C4-2B (cell line): ENCODE measurements around the gene PLCB4.

Source experiments
- ZFX ChIP-seq: fragments of 450-650 bp; IDR thresholded peaks from 2 replicates; pipeline ENCODE4 v1.6.1; 2017
- TF ChIP-seq, protein P1 (sequence below): fragments of 450-650 bp; conservative IDR thresholded peaks from 2 replicates; pipeline ENCODE4 v1.5.1; 2017; ENCODE audit warnings: mild to moderate bottlenecking

DNA sequence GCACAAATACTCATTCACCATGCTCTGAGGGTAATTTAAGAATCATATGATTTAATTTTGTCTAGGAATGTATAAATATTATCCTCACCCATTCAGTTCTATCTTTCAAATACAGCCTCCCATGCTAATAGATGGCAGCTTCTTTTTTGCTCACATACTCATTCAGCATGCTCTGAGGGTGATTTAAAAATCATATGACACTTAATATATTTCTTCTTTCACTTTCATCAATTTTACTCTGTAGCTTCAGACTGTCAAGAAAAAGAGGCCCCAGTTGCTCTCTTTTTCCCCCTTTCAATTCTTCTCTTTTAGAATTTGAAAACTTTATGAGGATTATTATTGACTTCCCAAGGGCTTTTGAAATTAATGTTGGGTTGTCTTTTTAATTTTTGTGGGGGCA is 283.9 kb downstream of the PLCB4 start:
- TF ChIP-seq, protein P1, sequence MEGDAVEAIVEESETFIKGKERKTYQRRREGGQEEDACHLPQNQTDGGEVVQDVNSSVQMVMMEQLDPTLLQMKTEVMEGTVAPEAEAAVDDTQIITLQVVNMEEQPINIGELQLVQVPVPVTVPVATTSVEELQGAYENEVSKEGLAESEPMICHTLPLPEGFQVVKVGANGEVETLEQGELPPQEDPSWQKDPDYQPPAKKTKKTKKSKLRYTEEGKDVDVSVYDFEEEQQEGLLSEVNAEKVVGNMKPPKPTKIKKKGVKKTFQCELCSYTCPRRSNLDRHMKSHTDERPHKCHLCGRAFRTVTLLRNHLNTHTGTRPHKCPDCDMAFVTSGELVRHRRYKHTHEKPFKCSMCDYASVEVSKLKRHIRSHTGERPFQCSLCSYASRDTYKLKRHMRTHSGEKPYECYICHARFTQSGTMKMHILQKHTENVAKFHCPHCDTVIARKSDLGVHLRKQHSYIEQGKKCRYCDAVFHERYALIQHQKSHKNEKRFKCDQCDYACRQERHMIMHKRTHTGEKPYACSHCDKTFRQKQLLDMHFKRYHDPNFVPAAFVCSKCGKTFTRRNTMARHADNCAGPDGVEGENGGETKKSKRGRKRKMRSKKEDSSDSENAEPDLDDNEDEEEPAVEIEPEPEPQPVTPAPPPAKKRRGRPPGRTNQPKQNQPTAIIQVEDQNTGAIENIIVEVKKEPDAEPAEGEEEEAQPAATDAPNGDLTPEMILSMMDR: no peak
- no peak for TF ChIP-seq ZFX
